Endothelial cell of umbilical vein (primary cell): ENCODE results near the gene NAT16. TPM values are rescaled to one million over a fixed set of nuclear protein-coding genes. Genes with fewer than 3 reads are reported as not detected.
A peak's percentile ranks its signal among the peaks of the same experiment; 100 is the strongest.

Experiments used
- BruUV-seq: library from RNA; stranded (reverse); fragments of 400-500 nt; replicated peaks from 2 replicates; lab custom pipeline; 2021; lab: Mats Ljungman, UMichigan
- CTCF ChIA-PET: fragments of 300-600, 350-600 bp; sonication (Branson Sonifier 250); formaldehyde crosslinking; loops from one replicate; lab custom pipeline; 2021; ENCODE audit warnings: antibody characterized with exemption, inconsistent platforms; lab: Charles Lee
- POLR2A ChIA-PET: fragments of 300-600, 350-600 bp; sonication (Branson Sonifier 250); formaldehyde crosslinking; loops from one replicate; lab custom pipeline; 2021; ENCODE audit warnings: antibody characterized with exemption, inconsistent platforms; lab: Charles Lee
- DNase-seq: peaks from one replicate; pipeline ENCODE4 v3.0.0-alpha.2; 2011; ENCODE audit warnings: low read depth, low spot score
- FAIRE-seq: peaks from 2 replicates; lab custom pipeline; 2011; peaks lifted over from hg19 to GRCh38; lab: Jason Lieb, UNC
- H2AFZ ChIP-seq: 2 replicates; pipeline ENCODE4 v1.6.0; 2012; ENCODE audit warnings: low read depth, low read length, control low read depth, inconsistent platforms
- H3K27ac ChIP-seq: 2 replicates; pipeline ENCODE4 v1.5.1; 2011; ENCODE audit warnings: low read depth, mild to moderate bottlenecking, control low read depth, low read length, moderate library complexity; ENCODE audit not compliant: insufficient read depth
- H3K27me3 ChIP-seq, 2 experiments: 2 replicates each; pipeline versions ENCODE4 v1.6.0 to v1.6.1; 2011; ENCODE audit warnings: low read length in 2 of 2, mixed read lengths in 1 of 2; ENCODE audit not compliant: control insufficient read depth in 2 of 2, insufficient read depth in 2 of 2
- H3K36me3 ChIP-seq, 2 experiments: 2 replicates in 1 of 2; 3 replicates in 1 of 2; pipeline ENCODE4 v1.5.1; 2011; ENCODE audit warnings: low read length in 2 of 2, mild to moderate bottlenecking in 1 of 2, moderate library complexity in 1 of 2; ENCODE audit not compliant: control insufficient read depth in 2 of 2, insufficient read depth in 2 of 2; ENCODE audit errors: extremely low read depth in 1 of 2
- H3K4me1 ChIP-seq: 3 replicates; pipeline ENCODE4 v1.5.1; 2011; ENCODE audit warnings: mild to moderate bottlenecking, low read length; ENCODE audit not compliant: control insufficient read depth, insufficient read depth; ENCODE audit errors: extremely low read depth
- H3K4me2 ChIP-seq: 2 replicates; pipeline ENCODE4 v1.6.1; 2011; ENCODE audit warnings: low read length, control low read depth, mixed read lengths; ENCODE audit not compliant: insufficient read depth
- H3K4me3 ChIP-seq, 3 experiments: fragments of 200-600 bp in 1 of 3; sonication (generic), shearing (Covaris generic) in 1 of 3; replicated peaks in 1 of 3; 2 replicates each; pipeline ENCODE4 v1.5.1; 2011 to 2016; ENCODE audit warnings: control low read depth in 3 of 3, low read length in 3 of 3, mild to moderate bottlenecking in 2 of 3, inconsistent platforms in 1 of 3, low read depth in 1 of 3, moderate library complexity in 1 of 3; ENCODE audit not compliant: insufficient read depth in 1 of 3
- H3K79me2 ChIP-seq: 2 replicates; pipeline ENCODE4 v1.6.0; 2012; ENCODE audit warnings: low read length, inconsistent platforms; ENCODE audit not compliant: control insufficient read depth, insufficient read depth
- H3K9ac ChIP-seq: replicated peaks from 2 replicates; pipeline ENCODE3; 2011; ENCODE audit warnings: low read length, control low read depth; ENCODE audit not compliant: insufficient read depth; ENCODE audit errors: extremely low read depth
- H3K9me1 ChIP-seq: replicated peaks from 3 replicates; pipeline ENCODE4 v1.6.0; 2011; ENCODE audit warnings: mild to moderate bottlenecking, low read length; ENCODE audit not compliant: control insufficient read depth, insufficient read depth; ENCODE audit errors: extremely low read depth
- H3K9me3 ChIP-seq: replicated peaks from 2 replicates; pipeline ENCODE4 v1.5.1; 2012; ENCODE audit warnings: low read length, inconsistent platforms; ENCODE audit not compliant: control insufficient read depth, insufficient read depth
- H4K20me1 ChIP-seq: replicated peaks from 2 replicates; pipeline ENCODE3; 2011; ENCODE audit warnings: mild to moderate bottlenecking, low read length; ENCODE audit not compliant: control insufficient read depth, insufficient read depth; ENCODE audit errors: extremely low read depth
- EZH2 ChIP-seq: IDR thresholded peaks from 2 replicates; pipeline ENCODE4 v1.6.1; 2012; ENCODE audit warnings: borderline replicate concordance, low read depth, mild to moderate bottlenecking, moderate library complexity, low read length, inconsistent platforms; ENCODE audit not compliant: severe bottlenecking
- FOS ChIP-seq: IDR thresholded peaks from 2 replicates; pipeline ENCODE4 v1.6.1; 2011; ENCODE audit warnings: mild to moderate bottlenecking, low read length, moderate library complexity, borderline replicate concordance; ENCODE audit not compliant: insufficient read depth
- GATA2 ChIP-seq: IDR thresholded peaks from 2 replicates; pipeline ENCODE4 v1.7.0; 2011; ENCODE audit warnings: low read depth, mild to moderate bottlenecking, moderate library complexity, mixed read lengths, low read length; ENCODE audit not compliant: insufficient read length, insufficient read depth
- JUN ChIP-seq: IDR thresholded peaks from 2 replicates; pipeline ENCODE4 v1.6.1; 2011; ENCODE audit warnings: borderline replicate concordance, low read depth; ENCODE audit not compliant: insufficient read length, insufficient read depth
- MYC ChIP-seq: IDR thresholded peaks from one replicate; pipeline ENCODE4 v1.6.1; 2011; ENCODE audit warnings: mild to moderate bottlenecking, low read depth, low read length
- POLR2A ChIP-seq: IDR thresholded peaks from 2 replicates; pipeline ENCODE4 v1.6.1; 2012; ENCODE audit warnings: low read depth, mild to moderate bottlenecking, control low read depth, low read length
- POLR2AphosphoS5 ChIP-seq: IDR thresholded peaks from 2 replicates; pipeline ENCODE4 v1.6.1; 2012; ENCODE audit warnings: low read depth, mild to moderate bottlenecking, control low read depth, low read length, moderate library complexity; ENCODE audit not compliant: insufficient read depth
- dilution Hi-C: fragments of 300-500 bp; cut with MboI; formaldehyde crosslinking; loops from one replicate; pipeline ENCODE4 v1.15.0; 2019; ENCODE audit warnings: low sequenced_read_pairs; ENCODE audit not compliant: extremely low pct_ligation_motif_present
- intact Hi-C: fragments of 100-400 bp; cut with micrococcal nuclease; formaldehyde crosslinking; loops from one replicate; pipeline ENCODE4 v1.10.0; 2022
- polyA plus RNA-seq, 4 experiments: library from polyadenylated mRNA; depleted of rRNA in 3 of 4; stranded (reverse) in 3 of 4; unstranded in 1 of 4; fragments of >200 nt; gene quantifications; 2 replicates each; pipeline versions ENCODE4 v1.2.1 to v1.2.3, GENCODE V29; 2011 to 2012; ENCODE audit warnings: missing spikeins in 1 of 4
- total RNA-seq: library from RNA; stranded (reverse); gene quantifications from 2 replicates; pipeline ENCODE4 v1.2.3, GENCODE V29; 2021
- TF ChIP-seq, protein P1 (sequence below): IDR thresholded peaks from 2 replicates; pipeline ENCODE4 v1.6.1; 2011; ENCODE audit not compliant: insufficient read depth, insufficient read length
- TF ChIP-seq, protein P2 (sequence below), 2 donors: IDR thresholded peaks; 1 replicate in 1 of 2; 2 replicates in 1 of 2; pipeline ENCODE4 v1.5.1; 2011; ENCODE audit warnings: low read length in 2 of 2, mild to moderate bottlenecking in 2 of 2, moderate library complexity in 2 of 2, control low read depth in 1 of 2, inconsistent platforms in 1 of 2, low read depth in 1 of 2; ENCODE audit not compliant: insufficient read depth in 1 of 2; ENCODE audit errors: extremely low read depth in 1 of 2

The NAT16 gene
- total and polyA plus RNA-seq, 2 donors (not counting 3 experiments of a cell fraction or from before 2014, with no cell fraction given), result not detected

DNA sequence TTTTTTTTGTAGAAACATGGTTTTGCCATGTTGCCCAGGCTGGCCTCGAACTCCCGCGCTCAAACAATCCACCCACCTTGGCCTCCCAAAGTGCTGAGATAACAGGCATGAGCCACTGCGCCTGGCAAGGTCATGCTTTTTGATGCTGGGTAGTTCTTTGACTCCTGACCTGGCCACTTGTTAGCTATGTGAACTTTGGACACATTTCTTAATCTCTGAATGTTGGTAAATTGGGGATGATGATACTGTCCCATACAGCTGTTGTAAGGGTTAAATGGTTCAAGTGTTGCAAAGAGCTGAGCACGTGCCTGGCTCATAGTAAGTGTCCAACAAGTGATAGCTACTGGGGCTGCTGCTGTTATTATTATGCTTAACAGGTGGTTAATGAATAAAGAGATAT lies 40.2 kb upstream of the NAT16 start:
- no peak overlapping the region for H2AFZ ChIP-seq
- no TSS peak for BruUV-seq
- H4K20me1 ChIP-seq, result no peaks in the 10 kb centered on the region
- no peaks in the 10 kb centered on the region for H3K27me3 ChIP-seq
- dilution Hi-C loops (no loop called here), intact Hi-C loops (no loop called here)
- peaks cover 13% of the 10 kb centered on the region for H3K4me1 ChIP-seq
- H3K36me3 ChIP-seq, result peaks cover 4 to 10% of the 10 kb centered on the region in 2 experiments
- H3K4me3 ChIP-seq, result no peak overlapping the region
- H3K4me2 ChIP-seq, result no peak overlapping the region
- TF ChIP-seq JUN (no peak), GATA2 (no peak), POLR2A (no peak), MYC (no peak), POLR2AphosphoS5 (no peak)
- H3K9me3 ChIP-seq, result no peaks in the 10 kb centered on the region
- FAIRE-seq (no peak), DNase-seq (no peak)
- peaks cover 49% of the 10 kb centered on the region for H3K79me2 ChIP-seq
- ChIA-PET POLR2A (no interaction called here), CTCF (interaction anchor here (0.6 to 1.3 kb wide), 2 partner anchors 63 to 1043 kb away, joined by 4 to 5 read pairs; no protein-coding TSS in a partner anchor)
- H3K9me1 ChIP-seq, result no peaks in the 10 kb centered on the region
- H3K9ac ChIP-seq, result no peak overlapping the region
- no peak overlapping the region for H3K27ac ChIP-seq

DNA sequence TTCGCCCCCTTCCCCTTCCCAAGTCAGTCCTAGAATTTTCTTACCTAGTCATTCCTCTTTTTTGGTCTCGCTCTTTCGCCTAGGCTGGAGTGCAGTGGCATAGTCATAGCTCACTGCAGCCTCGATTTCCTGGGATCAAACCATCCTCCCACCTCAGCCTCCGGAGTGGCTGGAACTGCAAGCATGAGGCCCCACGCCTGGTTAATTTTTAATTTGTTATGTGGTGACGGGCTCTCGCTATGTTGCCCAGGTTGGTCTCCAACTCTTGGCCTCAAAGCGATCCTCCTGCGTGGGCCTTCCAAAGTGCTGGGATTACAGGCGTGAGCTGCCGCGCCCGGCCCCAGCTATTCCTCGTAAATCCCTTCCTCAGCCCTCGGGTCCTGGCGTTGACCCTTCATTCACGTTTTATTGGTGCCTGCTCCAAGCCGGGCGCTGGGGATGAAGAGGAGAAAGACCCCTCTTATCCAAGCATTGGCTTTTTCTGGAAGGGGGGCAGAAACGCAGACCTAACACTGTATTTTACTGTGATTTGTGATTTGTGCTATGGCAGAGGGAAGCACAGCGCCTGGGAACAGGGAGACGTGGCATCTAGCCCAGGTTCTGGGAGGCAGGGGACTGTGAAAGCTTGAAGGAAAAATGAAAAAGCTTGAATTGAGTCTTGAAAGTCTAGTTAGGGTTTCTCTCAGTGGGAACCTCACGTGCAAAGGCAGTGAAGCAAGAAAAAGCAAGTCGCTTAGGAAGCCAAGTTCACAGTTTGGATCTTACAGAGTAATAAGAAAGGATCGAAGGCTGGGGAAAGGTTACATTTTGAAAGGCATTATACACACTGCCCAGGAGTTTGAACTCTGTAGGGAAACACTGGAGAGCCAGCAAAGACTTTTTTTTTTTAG lies 38.4 kb upstream of the NAT16 start:
- H3K27me3 ChIP-seq, result no peaks in the 10 kb centered on the region
- peak overlapping the region; percentile 93 for H3K4me2 ChIP-seq
- H3K4me3 ChIP-seq, result peak overlapping the region; percentile 44 to 84 (median 78)
- ChIA-PET POLR2A (interaction anchor here (2.1 kb wide), 1 partner anchor 26 kb away, joined by 12 read pairs; the partner anchor contains the start of gene FIS1), CTCF (interaction anchor here (0.7 to 4.5 kb wide), 21 partner anchors 8 to 103 kb away, joined by 3 to 112 read pairs (median 6); partner anchors contain the start of genes CLDN15, FIS1 and IFT22)
- FAIRE-seq, result peak; percentile 48
- TF ChIP-seq EZH2 (no peak), POLR2AphosphoS5 (no peak), FOS (no peak), MYC (no peak), POLR2A (no peak), GATA2 (no peak), JUN (no peak)
- TF ChIP-seq, protein P1, sequence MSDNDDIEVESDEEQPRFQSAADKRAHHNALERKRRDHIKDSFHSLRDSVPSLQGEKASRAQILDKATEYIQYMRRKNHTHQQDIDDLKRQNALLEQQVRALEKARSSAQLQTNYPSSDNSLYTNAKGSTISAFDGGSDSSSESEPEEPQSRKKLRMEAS, result no peak
- TF ChIP-seq, protein P2, sequence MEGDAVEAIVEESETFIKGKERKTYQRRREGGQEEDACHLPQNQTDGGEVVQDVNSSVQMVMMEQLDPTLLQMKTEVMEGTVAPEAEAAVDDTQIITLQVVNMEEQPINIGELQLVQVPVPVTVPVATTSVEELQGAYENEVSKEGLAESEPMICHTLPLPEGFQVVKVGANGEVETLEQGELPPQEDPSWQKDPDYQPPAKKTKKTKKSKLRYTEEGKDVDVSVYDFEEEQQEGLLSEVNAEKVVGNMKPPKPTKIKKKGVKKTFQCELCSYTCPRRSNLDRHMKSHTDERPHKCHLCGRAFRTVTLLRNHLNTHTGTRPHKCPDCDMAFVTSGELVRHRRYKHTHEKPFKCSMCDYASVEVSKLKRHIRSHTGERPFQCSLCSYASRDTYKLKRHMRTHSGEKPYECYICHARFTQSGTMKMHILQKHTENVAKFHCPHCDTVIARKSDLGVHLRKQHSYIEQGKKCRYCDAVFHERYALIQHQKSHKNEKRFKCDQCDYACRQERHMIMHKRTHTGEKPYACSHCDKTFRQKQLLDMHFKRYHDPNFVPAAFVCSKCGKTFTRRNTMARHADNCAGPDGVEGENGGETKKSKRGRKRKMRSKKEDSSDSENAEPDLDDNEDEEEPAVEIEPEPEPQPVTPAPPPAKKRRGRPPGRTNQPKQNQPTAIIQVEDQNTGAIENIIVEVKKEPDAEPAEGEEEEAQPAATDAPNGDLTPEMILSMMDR (IDR thresholded peaks at IDR 0.05; ENCODE audit: extremely low read depth in 1 of 2, insufficient read depth in 1 of 2, low read depth in 1 of 2, low read length in 2 of 2), result no peak
- H3K9ac ChIP-seq, result peak overlapping the region; percentile 67
- H3K27ac ChIP-seq, result peak overlapping the region; percentile 79
- H3K9me1 ChIP-seq, result no peaks in the 10 kb centered on the region
- BruUV-seq, result TSS peak; percentile 67
- dilution Hi-C loops, result no loop called here
- DNase-seq, result no peak
- H4K20me1 ChIP-seq, result no peaks in the 10 kb centered on the region
- peaks cover 3 to 11% of the 10 kb centered on the region in 2 experiments for H3K36me3 ChIP-seq
- H3K79me2 ChIP-seq, result peaks cover 53% of the 10 kb centered on the region
- H3K9me3 ChIP-seq, result no peaks in the 10 kb centered on the region
- H2AFZ ChIP-seq, result peak overlapping the region; percentile 42
- intact Hi-C loops, result loop anchor here (1.0 kb wide), 1 partner anchor 21 kb away; no protein-coding TSS in a partner anchor
- H3K4me1 ChIP-seq, result peaks cover 13% of the 10 kb centered on the region
